IPS-20b (cell line): ENCODE results near the gene HID1.
"Not testable (repeated sequence)": the region's sequence is repeated elsewhere in the genome, so short reads cannot be mapped to it uniquely, and the experiment has no call there.

ENCODE experiments used
- H3K27ac ChIP-seq: one replicate; pipeline ENCODE4 v1.5.1; 2013; ENCODE audit warnings: low read length
- H3K27me3 ChIP-seq: 2 replicates; pipeline ENCODE4 v1.6.1; 2013; ENCODE audit warnings: mild to moderate bottlenecking, low read length, inconsistent platforms; ENCODE audit not compliant: insufficient read depth
- H3K36me3 ChIP-seq: 2 replicates; pipeline ENCODE4 v1.6.1; 2013; ENCODE audit warnings: low read depth, mild to moderate bottlenecking, inconsistent platforms, low read length, moderate library complexity; ENCODE audit not compliant: insufficient read depth
- H3K4me1 ChIP-seq: 2 replicates; pipeline ENCODE4 v1.6.1; 2013; ENCODE audit warnings: mild to moderate bottlenecking, control low read depth, inconsistent platforms, low read length, moderate library complexity; ENCODE audit not compliant: insufficient read depth
- H3K4me3 ChIP-seq: 2 replicates; pipeline ENCODE4 v1.5.1; 2013; ENCODE audit warnings: mild to moderate bottlenecking, low read length, inconsistent platforms
- H3K9ac ChIP-seq: 2 replicates; pipeline ENCODE4 v1.6.1; 2013; ENCODE audit warnings: low read depth, mild to moderate bottlenecking, inconsistent platforms, low read length, moderate library complexity
- H3K9me3 ChIP-seq: 2 replicates; pipeline ENCODE4 v1.6.1; 2013; ENCODE audit warnings: mild to moderate bottlenecking, low read depth, low read length, inconsistent platforms; ENCODE audit not compliant: insufficient read depth

Gene HID1

GRCh38 chr17:74916136-74916850 lies 56.3 kb downstream of the HID1 start:
- no peak overlapping the region for H3K27ac ChIP-seq
- H3K27me3 ChIP-seq: peaks cover 15% of the 10 kb centered on the region
- no peak overlapping the region for H3K9ac ChIP-seq
- H3K9me3 ChIP-seq: no peaks in the 10 kb centered on the region
- peaks cover 3% of the 10 kb centered on the region; the same call in 1 of the 2 replicates for H3K4me1 ChIP-seq
- H3K36me3 ChIP-seq: no peaks in the 10 kb centered on the region
- no peak overlapping the region for H3K4me3 ChIP-seq

- H3K4me3 ChIP-seq, H3K27ac ChIP-seq, H3K9ac ChIP-seq, H3K36me3 ChIP-seq, H3K9me3 ChIP-seq, H3K27me3 ChIP-seq: not testable (repeated sequence)
- peaks cover 17% of the 10 kb centered on the region; the same call in 1 of the 2 replicates for H3K4me1 ChIP-seq
Measured at GRCh38 chr17:74911423-74911822, 61.1 kb downstream of the HID1 start.

DNA sequence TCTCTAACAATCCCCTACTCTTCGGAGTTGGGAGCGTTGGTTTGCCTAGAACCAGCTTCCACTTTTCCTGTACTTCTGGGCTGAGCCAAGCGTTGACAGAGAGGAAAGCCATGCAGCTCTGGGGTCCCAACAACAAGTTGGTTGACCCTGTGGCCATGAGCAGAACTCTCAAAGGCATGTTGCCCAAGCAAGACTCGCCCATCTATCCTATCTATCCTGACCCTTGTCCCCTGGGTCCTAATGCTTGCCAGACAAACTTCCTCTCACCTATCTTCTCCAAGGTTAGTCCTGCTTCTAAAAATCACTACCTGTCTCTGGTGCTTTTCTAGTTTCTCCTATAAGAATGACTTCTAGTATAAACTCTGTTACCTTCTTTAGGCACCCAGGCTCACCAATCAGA lies 63.5 kb downstream of the HID1 start:
- not testable (repeated sequence) for H3K36me3 ChIP-seq, H3K9me3 ChIP-seq, H3K9ac ChIP-seq, H3K27ac ChIP-seq, H3K27me3 ChIP-seq
- Histone ChIP-seq H3K4me3 (peak overlapping the region; percentile 29; the same call in 1 of the 2 replicates), H3K4me1 (peaks cover 17% of the 10 kb centered on the region; the same call in 1 of the 2 replicates)

DNA sequence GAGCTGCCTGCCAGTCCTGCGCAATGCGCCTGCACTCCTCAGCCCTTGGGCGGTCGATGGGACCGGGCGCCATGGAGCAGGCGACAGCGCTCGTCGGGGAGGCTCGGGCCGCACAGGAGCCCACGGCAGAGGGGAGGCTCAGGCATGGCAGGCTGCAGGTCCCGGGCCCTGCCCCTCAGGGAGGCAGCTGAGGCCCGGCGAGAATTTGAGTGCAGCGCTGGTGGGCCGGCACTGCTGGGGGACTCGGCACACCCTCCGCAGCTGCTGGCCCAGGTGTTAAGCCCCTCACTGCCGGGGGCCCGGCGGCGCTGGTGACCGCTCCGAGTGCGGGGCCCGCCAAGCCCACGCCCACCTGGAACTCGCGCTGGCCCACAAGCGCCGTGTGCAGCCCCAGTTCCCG lies 65.5 kb downstream of the HID1 start:
- Histone ChIP-seq H3K4me1 (peaks cover 17% of the 10 kb centered on the region; the same call in 1 of the 2 replicates), H3K9ac (no peak overlapping the region), H3K27ac (no peak overlapping the region), H3K36me3 (no peaks in the 10 kb centered on the region), H3K9me3 (no peaks in the 10 kb centered on the region), H3K27me3 (peaks cover 10% of the 10 kb centered on the region; the same call in 1 of the 2 replicates), H3K4me3 (no peak overlapping the region)

DNA sequence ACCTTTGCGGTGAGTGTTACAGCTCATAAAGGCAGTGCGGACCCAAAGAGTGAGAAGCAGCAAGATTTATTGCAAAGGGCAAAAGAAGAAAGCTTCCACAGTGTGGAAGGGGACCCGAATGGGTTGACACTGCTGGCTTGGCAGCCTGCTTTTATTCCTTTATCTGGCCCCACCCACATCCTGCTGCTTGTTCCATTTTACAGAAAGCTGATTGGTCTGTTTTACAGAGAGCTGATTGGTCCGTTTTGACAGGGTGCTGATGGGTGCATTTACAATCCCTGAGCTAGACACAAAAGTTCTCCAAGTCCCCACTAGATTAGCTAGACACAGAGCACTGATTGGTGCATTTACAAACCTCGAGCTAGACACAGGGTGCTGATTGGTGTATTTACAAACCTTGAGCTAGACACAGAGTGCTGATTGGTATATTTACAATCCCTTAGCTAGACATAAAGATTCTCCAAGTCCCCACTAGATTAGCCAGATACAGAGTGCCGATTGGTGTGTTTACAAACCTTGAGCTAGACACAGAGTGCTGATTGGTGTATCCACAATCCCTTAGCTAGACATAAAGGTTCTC lies 66.3 kb downstream of the HID1 start:
- not testable (repeated sequence) for H3K36me3 ChIP-seq, H3K9me3 ChIP-seq, H3K9ac ChIP-seq, H3K27ac ChIP-seq, H3K4me3 ChIP-seq
- Histone ChIP-seq H3K4me1 (peaks cover 17% of the 10 kb centered on the region; the same call in 1 of the 2 replicates), H3K27me3 (peaks cover 10% of the 10 kb centered on the region)

DNA sequence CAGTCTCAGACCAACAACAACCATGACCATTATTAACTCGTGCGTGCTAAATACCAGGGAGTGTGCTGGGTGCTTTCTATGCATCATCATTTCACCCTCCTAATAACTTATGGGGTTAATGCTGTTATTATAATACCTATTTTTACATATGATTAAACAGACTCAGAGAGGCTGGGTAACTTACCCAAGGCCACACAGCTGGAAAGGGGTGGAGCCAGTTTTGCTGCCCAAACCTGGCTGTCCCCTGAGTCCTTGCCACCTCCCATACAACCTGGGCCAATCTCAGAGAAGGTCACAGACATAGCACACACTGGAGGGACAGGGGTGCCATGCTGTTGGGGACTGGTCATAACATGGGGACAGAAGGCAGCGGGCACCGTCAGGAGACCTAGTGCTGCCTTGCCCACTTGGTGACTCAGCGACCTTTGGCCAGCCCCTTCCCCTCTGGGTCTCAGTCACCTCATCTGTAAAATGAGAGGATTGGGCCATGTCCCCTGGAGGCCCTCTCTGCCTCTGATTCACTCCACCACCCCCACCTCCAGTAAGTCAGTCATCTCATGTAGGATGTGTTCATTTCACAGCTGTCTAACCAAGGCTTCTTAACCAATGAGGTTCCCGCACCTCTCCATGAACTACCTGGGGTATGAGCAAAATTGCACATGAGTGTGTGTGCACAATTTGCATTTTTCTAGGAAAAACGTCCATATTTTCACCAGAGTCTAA lies 67.7 kb downstream of the HID1 start:
- Histone ChIP-seq H3K27ac (no peak overlapping the region), H3K36me3 (no peaks in the 10 kb centered on the region), H3K9ac (no peak overlapping the region), H3K9me3 (no peaks in the 10 kb centered on the region), H3K4me1 (peaks cover 10% of the 10 kb centered on the region; the same call in 1 of the 2 replicates), H3K27me3 (peaks cover 10% of the 10 kb centered on the region), H3K4me3 (no peak overlapping the region)

GRCh38 chr17:74903671-74904070 lies 68.9 kb downstream of the HID1 start:
- peaks cover 9% of the 10 kb centered on the region for H3K27me3 ChIP-seq
- no peak overlapping the region; the same call in 1 of the 2 replicates for H3K9ac ChIP-seq
- H3K27ac ChIP-seq: no peak overlapping the region
- H3K4me1 ChIP-seq: peaks cover under 1% of the 10 kb centered on the region; the same call in 1 of the 2 replicates
- no peak overlapping the region for H3K4me3 ChIP-seq
- no peaks in the 10 kb centered on the region for H3K36me3 ChIP-seq
- H3K9me3 ChIP-seq: no peaks in the 10 kb centered on the region

DNA sequence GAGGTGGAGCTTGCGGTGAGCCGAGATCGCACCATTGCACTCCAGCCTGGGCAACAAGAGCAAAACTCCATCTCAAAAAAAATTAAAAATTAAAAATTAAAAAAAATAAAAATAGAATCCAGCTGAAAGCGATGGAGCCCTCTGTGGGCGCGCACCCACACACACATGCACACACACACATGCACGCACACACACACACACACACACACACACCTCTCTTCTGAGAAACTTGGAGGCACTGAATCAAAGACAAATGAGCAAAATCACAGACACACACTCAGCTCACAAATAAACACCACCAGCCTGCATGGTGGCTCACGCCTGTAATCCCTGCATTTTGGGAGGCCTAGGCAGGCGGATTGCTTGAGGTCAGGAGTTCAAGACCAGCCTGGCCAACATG lies 69.5 kb downstream of the HID1 start:
- Histone ChIP-seq H3K27me3 (peaks cover 6% of the 10 kb centered on the region), H3K27ac (no peak overlapping the region), H3K4me3 (no peak overlapping the region), H3K9me3 (no peaks in the 10 kb centered on the region), H3K36me3 (no peaks in the 10 kb centered on the region), H3K4me1 (no peaks in the 10 kb centered on the region; the same call in 1 of the 2 replicates), H3K9ac (no peak overlapping the region)

- Histone ChIP-seq H3K4me3 (no peak overlapping the region), H3K27ac (no peak overlapping the region), H3K4me1 (no peaks in the 10 kb centered on the region; the same call in 1 of the 2 replicates), H3K36me3 (no peaks in the 10 kb centered on the region), H3K9me3 (no peaks in the 10 kb centered on the region), H3K9ac (no peak overlapping the region), H3K27me3 (peaks cover 16% of the 10 kb centered on the region)
Measured at GRCh38 chr17:74901353-74902135, 71.0 kb downstream of the HID1 start.
